NCI-H2196 treated with DMSO at 0.1 percent for 48 hours (cell line): Measurements from ENCODE around the gene CABP1.
"Not testable (repeated sequence)": the region's sequence is repeated elsewhere in the genome, so short reads cannot be mapped to it uniquely, and the experiment has no call there.

ENCODE experiments used
- DNase-seq: peaks from one replicate; lab custom pipeline; 2025; ENCODE audit not compliant: unreplicated experiment; lab: John Stamatoyannopoulos, UW

CABP1 gene

DNA sequence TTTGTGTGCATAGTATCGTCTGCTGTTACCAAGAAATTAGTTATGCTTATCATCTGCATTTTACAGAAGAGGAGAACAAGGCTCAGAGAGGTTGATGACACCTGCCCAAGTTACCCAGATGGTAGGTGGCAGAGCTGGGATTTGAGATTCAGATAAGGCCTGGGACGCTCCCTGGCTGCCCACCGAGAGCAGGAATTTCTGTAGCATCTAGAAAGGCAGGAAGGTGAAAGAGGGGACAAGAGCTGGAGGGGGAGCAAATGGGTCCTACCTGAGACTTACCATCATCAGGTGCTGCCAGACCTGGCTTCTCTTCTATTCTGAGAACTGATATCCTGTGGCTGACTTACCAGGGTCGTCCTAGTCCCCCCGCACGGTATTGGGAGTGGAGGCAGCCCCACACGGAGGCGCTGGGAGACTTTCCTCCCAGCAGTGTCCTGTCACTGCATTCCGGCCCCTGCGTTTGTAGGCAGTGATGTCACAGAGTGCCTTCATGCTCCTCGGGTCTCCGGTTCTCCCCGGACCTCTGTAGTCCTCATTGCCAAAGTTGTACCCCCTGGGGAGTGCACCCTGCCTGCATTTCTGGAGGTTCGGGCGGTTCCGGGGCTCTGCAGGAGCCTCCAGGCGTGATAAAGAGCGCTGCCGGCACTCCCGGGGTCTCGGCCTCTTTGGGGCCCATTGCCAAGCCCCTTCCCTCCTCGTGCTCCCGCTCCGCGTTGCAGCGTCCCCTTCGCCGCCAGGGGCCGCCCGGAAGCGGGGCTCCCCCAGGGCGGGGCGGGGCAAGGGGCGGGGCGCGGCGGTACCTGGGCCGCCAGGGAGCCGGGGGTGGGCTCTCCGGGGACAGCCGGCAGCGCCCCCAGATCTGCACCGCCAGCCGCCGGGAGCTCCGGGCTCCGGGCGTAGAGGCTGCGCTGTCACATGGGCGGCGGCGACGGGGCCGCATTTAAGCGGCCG lies at the start of gene CABP1:
CABP1 (plus strand) TSS at position 856 of the 951 bp plus-strand sequence; CDS start at position 916, 60 bp downstream.
- DNase-seq, result peak; percentile 7

DNA sequence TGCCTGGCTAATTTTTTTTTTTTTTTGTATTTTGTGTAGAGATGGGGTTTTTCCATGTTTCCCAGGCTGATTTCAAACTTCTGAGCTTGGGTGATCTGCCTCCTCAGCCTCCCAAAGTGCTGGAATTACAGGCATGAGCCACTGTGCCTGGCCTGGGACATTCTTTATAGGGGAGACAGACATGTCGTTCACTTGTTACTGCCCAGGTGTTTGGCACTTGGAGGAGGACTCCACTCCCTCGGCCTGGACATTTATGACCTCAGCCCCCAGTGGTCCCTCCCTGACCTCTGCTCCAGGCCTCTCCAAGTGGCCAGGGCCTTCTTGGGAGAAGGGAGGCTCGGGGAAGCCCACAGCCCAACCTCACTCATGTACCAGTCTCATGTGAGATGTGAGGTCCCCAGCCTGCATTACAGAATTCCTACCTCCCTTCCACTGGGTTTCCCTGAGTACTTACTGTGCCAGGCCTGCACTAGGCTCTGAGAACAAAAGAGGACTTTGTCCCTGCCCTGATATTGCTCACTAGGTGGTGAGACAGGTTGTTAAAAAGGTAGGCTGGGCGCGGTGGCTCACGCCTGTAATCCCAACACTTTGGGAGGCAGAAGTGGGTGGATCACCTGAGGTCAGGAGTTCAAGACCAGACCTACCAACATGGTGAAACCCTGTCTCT lies 49.6 kb upstream of the CABP1 start:
- no peak for DNase-seq

DNA sequence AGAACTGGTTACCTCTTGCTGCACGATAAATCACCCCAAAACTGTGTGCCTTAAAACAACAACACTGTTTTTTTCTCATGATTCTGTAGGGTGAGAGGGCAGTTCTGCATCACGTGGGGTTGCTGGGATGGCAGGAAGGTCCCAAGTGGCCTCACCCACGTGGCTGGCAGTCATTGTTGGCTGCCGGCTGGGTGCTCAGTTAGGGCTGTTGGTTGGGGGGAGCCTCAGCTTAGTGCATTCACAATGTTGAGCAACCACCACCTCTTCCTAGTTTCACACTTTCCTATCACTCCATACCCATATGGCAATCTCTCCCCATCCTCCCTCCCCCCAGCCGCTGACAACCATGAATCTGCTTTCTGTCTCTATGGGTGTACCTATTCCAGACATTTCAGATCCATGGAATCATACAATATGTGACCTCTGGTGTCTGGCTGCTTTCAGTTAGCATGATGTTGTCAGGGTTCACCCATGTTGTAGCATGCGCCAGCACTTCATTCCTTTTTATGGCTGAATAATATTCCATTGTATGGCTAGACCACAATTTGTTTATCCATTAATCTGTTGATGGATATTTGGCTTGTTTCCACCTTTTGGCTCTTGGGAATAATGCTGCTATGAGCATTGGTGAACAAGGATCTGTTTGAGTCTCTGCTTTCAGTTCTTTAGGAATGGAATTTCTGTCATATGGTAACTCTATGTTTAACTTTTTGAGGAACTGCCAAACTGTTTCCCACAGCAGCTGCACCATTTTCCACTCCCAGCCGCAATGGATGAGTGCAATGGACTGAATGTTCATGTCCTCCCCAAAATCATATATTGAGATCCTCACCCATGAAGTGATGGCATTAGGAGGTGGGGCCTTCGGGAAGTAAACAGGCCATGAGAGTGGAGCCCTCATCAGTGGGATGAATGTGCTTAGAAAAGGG lies 48.0 kb upstream of the CABP1 start:
- no peak for DNase-seq

DNA sequence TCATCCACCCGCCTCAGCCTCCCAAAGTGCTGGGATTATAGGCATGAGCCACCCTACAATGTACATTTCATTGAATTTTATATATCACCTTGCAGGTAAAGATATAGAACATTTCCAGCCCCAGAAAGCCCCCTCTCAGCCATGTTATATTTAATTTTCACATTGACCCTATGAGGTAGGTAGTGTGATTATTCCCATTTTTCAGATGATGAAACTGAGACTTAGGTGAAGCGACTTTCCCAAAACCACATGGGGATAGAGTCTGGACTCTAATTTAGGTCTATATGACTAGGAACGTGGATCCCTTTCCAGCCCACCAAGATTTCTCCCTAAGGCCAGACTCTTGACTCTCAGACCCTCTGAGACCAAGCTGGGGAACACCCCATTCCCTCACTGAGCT lies 43.5 kb upstream of the CABP1 start:
- DNase-seq, result no peak

DNA sequence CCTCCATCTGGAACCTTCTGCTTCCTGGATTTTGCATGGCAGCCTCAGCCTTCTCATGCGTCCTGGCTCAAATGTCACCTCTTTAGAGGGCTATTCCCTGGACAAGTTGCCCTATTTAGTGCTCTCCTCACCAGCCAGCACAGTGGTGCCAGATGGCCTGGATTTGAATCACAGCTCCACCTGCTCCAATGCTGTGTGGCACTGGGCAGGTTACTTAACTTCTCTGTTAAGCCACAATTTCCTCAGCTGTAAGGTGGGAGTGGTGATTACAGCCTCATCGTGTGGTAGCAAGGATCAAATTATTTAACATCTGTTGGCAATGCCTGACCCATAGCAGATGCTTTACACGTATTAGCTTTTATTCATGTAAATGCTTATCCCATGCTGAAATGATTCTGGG lies 42.6 kb upstream of the CABP1 start:
- no peak for DNase-seq

DNA sequence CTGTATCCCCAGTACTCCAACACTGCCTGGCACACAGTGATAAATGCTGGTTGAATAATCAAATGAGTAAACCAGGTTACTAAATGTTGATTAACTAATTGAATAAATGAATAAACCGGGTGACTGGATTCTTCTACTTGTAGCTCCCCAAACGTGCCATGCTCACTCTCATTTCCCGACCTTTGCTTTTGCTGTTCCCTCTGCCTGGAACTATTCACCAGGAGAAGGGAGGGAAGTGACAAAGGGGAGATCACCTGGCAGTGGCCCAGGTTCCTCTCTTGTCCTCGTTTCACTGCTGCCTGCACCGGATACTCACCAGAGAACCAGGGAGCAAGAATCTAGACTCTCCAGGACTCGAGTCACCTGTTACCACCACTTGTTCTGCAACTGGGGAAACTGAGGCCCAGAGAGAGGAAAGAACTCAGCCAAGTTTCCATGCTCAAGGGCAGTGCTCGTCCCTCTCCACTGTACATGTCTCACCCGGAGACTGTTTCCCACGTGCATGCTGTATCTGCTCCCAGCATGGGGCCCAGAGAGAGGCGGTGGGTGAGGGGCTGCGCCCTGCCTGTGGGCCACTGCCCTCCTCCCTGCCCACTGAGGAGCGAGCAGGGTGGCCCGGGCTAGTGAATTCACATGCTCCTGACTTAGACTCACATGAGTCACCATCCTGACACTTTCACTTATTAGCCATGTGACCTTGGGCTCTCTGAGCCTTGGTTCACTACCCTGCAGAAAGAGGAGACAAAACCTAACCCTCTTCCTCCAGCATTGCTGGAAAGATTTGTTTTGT lies 41.6 kb upstream of the CABP1 start:
- no peak for DNase-seq

DNA sequence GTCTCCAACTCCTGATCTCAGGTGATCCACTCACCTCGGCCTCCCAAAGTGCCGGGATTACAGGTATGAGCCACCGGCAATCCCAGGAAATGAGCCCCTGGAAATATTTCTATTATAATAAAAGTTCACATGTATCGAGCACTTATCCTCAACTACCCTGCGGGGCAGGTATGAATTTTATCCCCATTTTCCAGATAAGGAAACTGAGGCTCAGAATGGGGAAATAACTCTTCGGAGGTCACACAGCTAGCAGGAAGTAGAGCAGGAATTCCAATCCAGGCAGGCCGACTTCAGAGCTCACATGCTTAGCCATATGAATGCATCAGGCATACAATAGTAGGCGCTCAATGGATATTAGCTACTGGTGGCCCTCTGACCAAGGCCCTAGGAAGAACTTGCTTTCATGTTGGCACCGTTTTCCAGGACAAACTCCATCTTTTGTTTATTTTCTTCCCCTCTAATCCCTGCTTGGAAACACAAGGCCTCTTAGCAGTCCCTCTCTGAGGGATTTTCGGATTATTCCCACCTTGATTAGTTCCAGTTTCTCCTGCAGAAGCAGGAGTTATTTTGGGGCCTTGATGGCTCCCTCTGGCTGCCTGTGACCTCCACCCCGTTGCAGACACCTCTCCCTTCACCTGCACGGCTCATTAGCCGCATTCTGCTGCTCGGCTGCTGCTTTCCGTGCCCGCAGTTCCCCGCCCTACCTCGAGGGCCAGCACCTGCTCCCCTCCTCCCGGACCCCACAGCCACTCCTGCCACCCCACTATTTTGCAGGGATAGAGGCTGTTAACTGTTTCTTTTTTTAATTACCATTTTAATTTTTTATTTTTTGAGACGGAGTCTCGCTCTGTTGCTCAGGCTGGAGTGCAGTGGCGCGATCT lies 40.5 kb upstream of the CABP1 start:
- no peak for DNase-seq

DNA sequence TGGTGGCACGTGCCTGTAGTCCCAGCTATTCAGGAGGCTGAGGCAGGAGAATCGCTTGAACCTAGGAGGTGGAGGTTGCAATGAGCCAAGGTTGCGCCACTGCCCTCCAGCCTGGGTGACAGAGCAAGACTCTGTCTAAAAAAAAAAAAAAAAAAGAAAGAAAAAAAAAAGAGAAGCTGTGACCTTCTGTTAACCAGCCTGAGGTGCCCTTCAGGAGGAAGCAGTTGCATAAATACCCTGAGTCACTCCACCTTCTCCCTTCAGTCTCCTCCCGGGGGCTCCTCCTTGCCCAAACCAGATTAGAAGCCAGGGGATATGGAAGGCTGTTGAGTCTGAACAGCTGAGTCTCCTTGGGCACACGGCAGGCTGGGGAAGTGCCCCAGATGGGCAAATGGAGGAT lies 38.0 kb upstream of the CABP1 start:
- not testable (repeated sequence) for DNase-seq

DNA sequence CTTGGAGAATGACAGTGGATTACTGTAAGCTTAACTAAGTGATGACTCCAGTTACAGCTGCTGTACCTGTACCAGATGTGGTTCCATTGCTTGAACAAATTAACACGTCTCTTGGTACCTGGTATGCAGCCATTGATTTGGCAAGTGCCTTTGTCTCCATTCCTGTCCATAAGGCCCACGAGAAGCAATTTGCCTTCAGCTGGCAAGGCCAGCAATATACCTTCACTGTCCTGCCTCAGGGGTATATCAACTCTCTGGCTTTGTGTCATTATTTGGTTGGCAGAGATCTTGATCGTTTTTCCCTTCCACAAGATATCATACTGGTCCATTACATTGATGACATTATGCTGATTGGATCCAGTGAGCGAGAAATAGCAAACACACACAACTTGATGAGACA lies 29.9 kb upstream of the CABP1 start:
- DNase-seq, result no peak

DNA sequence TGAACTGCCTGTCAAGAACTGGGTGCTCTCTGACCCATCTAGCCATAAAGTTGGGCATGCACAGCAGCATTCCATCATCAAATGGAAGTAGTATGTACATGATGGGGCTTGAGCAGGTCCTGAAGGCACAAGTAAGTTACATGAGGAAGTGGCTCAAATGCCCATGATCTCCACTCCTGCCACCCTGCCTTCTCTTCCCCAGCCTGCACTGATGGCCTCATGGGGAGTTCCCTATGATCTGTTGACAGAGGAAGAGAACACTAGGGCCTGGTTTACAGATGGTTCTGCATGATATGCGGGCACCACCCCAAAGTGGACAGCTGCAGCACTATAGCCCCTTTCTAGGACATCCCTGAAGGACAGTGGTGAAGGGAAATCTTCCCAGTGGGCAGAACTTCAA lies 28.9 kb upstream of the CABP1 start:
- DNase-seq, result not testable (repeated sequence)

DNA sequence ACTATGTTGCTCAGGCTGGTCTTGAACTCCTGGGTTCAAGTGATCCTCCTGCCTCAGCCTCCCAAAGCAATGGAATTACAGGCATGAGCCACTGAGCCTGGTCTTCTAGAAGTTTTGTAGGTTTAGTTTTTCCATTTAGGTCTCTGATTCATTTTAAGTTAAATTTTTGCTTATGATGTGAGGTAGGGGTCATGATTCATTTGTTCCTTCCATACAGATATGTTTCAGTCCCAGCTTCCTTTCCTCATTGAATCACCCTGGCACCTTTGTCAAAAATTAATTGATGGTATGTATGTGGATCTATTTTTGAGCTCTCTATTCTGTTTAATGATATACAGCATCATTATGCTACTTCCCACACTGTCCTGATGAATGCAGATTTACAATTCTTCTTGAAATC lies 25.6 kb upstream of the CABP1 start:
- no peak for DNase-seq

DNA sequence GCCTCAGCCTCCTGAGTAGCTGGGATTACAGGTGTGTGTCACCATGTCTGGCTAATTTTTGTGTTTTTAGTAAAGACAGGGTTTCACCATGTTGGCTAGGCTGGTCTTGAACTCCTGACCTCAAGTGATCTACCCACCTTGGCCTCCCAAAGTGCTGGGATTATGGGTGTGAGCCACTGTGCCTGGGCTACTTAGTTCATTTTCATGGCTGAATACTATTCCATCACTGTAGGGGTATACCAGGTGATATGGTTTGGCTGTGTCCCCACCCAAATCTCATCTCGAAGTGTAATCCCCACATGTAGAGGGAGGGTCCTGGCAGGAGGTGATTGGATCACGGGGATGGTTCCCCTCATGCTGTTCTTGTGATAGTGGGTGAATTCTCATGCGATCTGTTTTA lies 23.2 kb upstream of the CABP1 start:
- not testable (repeated sequence) for DNase-seq

DNA sequence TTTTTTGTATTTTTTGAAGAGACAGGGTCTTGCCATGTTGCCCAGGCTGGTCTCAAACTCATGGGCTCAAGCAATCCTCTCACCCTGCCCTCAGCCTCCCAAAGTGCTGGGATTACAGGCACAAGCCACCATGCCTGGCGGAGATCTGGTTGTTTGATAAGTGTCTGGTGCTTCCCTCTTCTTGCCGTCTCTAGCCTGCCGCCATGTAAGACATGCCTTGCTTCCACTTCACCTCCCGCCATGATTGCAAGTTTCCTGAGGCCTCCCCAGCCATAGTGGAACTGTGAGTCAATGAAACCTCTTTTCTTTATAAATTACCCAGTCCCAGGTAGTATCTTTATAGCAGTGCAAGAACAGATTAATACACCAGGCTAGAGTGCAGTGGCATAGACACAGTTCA lies 22.7 kb upstream of the CABP1 start:
- DNase-seq, result not testable (repeated sequence)

DNA sequence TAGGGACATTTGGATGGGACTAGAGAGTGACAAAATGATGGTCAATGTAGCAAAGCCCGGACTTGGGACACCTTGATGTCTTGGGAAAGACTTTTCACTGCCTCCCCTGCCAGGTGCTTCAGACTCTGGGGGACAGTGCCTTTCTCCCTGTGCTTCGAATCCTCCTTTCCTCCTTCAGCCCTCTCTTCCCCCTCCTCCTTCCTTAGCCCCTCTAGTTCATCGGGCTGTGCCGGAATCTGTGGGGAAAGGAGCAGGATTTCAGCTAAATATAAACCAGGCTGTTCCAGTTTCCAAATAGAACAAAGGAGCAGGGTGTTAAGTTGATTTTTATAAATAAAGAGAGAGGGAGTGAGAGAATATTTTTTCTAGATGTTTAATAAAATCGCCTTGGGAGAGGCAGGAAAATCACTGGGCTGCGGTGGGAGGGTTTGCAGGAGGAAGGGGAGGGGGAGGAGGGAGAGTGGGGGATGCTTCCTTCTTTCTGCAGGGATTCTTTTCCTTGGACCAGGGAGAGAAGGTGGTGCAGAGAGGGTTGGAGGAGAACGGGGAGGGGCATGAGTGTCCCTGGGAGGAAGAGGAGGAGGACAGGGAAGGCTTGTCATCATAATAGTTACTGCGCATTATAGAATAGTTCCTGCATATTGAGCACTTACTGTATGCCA lies 21.3 kb upstream of the CABP1 start:
- DNase-seq, result no peak

DNA sequence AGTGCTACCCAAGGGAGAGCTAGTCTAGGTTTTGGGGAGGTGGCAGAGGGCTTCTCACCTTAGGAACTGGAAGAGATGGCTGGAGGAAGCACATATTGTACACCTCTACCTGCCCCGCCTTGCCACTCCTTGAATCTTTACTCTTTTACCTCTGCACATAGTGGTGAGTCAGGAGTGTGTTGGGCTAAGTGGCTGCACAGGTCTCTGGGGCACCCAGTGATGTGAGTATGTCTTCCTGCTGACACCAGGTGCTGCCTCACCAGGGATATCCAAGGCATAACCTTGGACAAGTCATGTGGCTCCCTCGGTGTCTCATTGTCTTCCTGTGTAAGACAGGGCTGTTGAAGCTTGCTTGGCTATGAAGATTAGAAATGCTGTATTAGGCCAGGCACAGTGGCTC lies 19.8 kb upstream of the CABP1 start:
- DNase-seq, result no peak

DNA sequence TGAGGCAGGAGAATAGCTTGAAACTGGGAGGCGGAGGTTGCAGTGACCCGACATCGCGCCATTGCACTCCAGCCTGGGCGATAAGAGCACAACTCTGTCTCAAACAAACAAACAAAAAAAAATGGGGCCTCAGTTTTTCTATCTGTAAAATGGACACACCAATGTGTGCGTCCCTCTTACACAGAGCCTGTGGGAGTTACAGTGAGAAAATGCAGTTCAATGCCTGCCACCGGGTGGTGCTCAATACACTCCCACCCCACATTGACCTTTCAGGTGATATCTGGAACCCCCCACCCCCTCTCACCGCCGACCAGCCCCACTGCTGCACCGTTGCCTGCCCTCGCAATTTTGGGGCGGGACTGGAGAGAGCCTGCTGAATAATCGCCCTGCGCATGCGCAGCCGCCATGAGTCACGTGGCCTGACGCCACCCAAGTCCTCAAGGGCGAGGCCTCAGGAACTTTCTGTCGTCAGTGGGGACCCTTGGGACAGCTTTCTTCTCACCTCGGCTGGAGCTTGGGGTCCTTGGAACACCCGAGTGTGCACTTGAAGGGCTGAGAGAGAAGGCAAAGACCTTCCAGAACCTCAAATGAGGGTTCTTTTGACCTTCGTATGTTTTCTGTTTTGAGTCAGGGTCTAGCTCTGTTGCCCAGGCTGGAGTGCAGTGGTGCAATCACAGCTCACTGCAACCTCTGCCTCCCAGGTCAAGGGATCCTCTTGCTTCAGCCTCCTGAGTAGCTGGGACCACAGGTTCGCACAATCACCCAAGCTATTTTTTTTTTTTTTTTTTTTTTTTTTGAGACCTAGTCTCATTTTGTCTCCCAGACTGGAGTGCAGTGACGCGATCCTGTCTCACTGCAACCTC lies 14.6 kb upstream of the CABP1 start:
- DNase-seq, result no peak

DNA sequence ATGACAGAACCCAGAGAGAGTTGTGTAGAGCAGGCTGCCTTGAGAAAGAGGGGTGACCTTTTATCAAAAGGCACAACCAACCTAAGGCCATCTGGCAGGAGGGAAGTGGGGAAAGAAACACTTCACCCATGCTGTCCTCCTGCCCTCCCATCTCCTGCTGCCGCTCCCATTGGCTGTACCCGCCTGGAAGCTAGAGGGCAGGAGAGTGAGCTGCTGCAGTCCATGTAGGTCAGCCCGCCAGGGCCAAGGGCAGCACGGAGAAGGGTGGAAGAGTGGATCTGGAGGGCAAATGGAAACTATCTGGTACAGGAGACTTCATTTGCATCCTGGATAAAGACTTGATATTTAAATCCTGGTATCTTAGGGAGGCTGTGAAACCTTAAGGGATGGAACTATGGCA lies 11.5 kb upstream of the CABP1 start:
- peak; percentile 6 for DNase-seq
